SU-DHL-6 (cell line): ENCODE data around the gene SARDH.

Experiments used
- H2AFZ ChIP-seq: fragments of 200-600 bp; sonication (generic); 2 replicates; pipeline ENCODE4 v1.6.1; 2014; ENCODE audit warnings: low read depth, mild to moderate bottlenecking, moderate library complexity, mixed read lengths, antibody characterized with exemption, low read length; ENCODE audit not compliant: severe bottlenecking
- H3F3A ChIP-seq: fragments of 200-600 bp; shearing (Covaris generic); 2 replicates; pipeline ENCODE4 v1.6.0; 2016; ENCODE audit warnings: antibody characterized with exemption, mild to moderate bottlenecking; ENCODE audit not compliant: insufficient read depth
- H3K27ac ChIP-seq: fragments of 200-600 bp; sonication (generic); 2 replicates; pipeline ENCODE4 v1.5.1; 2016; ENCODE audit warnings: low read depth, mild to moderate bottlenecking, low read length, moderate library complexity, mixed read lengths
- H3K27me3 ChIP-seq: fragments of 200-600 bp; sonication (generic), shearing (Covaris generic); 2 replicates; pipeline ENCODE4 v1.6.0; 2014; ENCODE audit warnings: mild to moderate bottlenecking, low read length
- H3K36me3 ChIP-seq: fragments of 200-600 bp; sonication (generic); 2 replicates; pipeline ENCODE4 v1.6.1; 2014; ENCODE audit warnings: mild to moderate bottlenecking, low read length, mixed read lengths
- H3K4me2 ChIP-seq: fragments of 300-600, 200-600 bp; shearing (Covaris generic), sonication (generic); 2 replicates; pipeline ENCODE4 v1.6.0; 2014; ENCODE audit warnings: low read length, low read depth, mild to moderate bottlenecking; ENCODE audit not compliant: poor library complexity, severe bottlenecking
- H3K4me3 ChIP-seq: fragments of 200-600 bp; sonication (generic); 2 replicates; pipeline ENCODE4 v1.5.1; 2014; ENCODE audit warnings: antibody characterized with exemption, low read length, mild to moderate bottlenecking, mixed read lengths; ENCODE audit not compliant: insufficient read depth, poor library complexity, severe bottlenecking
- H3K79me2 ChIP-seq: fragments of 200-600 bp; sonication (generic); 2 replicates; pipeline ENCODE4 v1.6.1; 2014; ENCODE audit warnings: mild to moderate bottlenecking, low read length, moderate library complexity; ENCODE audit not compliant: insufficient read depth
- H3K9ac ChIP-seq: fragments of 200-600 bp; sonication (generic); 2 replicates; pipeline ENCODE4 v1.7.0; 2014; ENCODE audit warnings: mild to moderate bottlenecking, low read length
- H3K9me2 ChIP-seq: fragments of 200-600 bp; sonication (generic); replicated peaks from 2 replicates; pipeline ENCODE4 v1.6.1; 2014; ENCODE audit warnings: low read length; ENCODE audit not compliant: insufficient read depth
- H3K9me3 ChIP-seq: fragments of 200-600 bp; sonication (generic); 2 replicates; pipeline ENCODE4 v1.6.1; 2014; ENCODE audit warnings: low read length, mixed read lengths; ENCODE audit not compliant: insufficient read depth
- H4K20me1 ChIP-seq: fragments of 200-600 bp; sonication (generic); 2 replicates; pipeline ENCODE4 v1.6.1; 2014; ENCODE audit warnings: low read depth, mild to moderate bottlenecking, antibody characterized with exemption, low read length, moderate library complexity, mixed read lengths
- CTCF ChIP-seq: fragments of 200-600 bp; sonication (generic); IDR thresholded peaks from one replicate; pipeline ENCODE4 v1.5.1; 2017; ENCODE audit warnings: antibody characterized with exemption, mild to moderate bottlenecking, low read length, moderate library complexity; ENCODE audit not compliant: insufficient read depth, poor library complexity, severe bottlenecking
- EZH2phosphoT487 ChIP-seq: fragments of 200-600 bp; sonication (generic), shearing (Covaris generic); conservative IDR thresholded peaks from 2 replicates; pipeline ENCODE4 v1.6.1; 2018; ENCODE audit warnings: mild to moderate bottlenecking, antibody characterized with exemption, low read length, moderate library complexity, mixed read lengths

The SARDH gene

GRCh38 chr9:133774799-133775198, 36.6 kb upstream of the SARDH start:
- Histone ChIP-seq H3K27me3 (no peaks in the 10 kb centered on the region), H3K4me2 (no peak overlapping the region), H2AFZ (no peak overlapping the region), H3K9me3 (no peaks in the 10 kb centered on the region), H3K79me2 (no peaks in the 10 kb centered on the region), H3K27ac (no peak overlapping the region), H3F3A (no peaks in the 10 kb centered on the region), H3K9me2 (no peaks in the 10 kb centered on the region), H3K36me3 (no peaks in the 10 kb centered on the region; the same call in 1 of the 2 replicates), H3K4me3 (no peak overlapping the region), H3K9ac (no peak overlapping the region), H4K20me1 (no peaks in the 10 kb centered on the region)
- TF ChIP-seq CTCF: no peak
- TF ChIP-seq EZH2phosphoT487: no peak

- Histone ChIP-seq H3K4me3 (no peak overlapping the region), H4K20me1 (no peaks in the 10 kb centered on the region), H2AFZ (no peak overlapping the region), H3K9me2 (no peaks in the 10 kb centered on the region), H3K79me2 (no peaks in the 10 kb centered on the region), H3K27me3 (no peaks in the 10 kb centered on the region), H3K9ac (no peak overlapping the region), H3K36me3 (no peaks in the 10 kb centered on the region; the same call in 1 of the 2 replicates), H3F3A (no peaks in the 10 kb centered on the region), H3K4me2 (no peak overlapping the region), H3K9me3 (no peaks in the 10 kb centered on the region), H3K27ac (no peak overlapping the region)
- TF ChIP-seq EZH2phosphoT487 (no peak), CTCF (no peak)
Measured at GRCh38 chr9:133773889-133774655, 35.9 kb upstream of the SARDH start.

- Histone ChIP-seq H3K79me2 (no peaks in the 10 kb centered on the region), H3K9me3 (0 out of 2 replicates have a peak, but pooled peaks cover under 1% of the 10 kb centered on the region), H3K4me2 (no peak overlapping the region), H3K27ac (no peak overlapping the region), H3K27me3 (no peaks in the 10 kb centered on the region), H2AFZ (no peak overlapping the region), H3K36me3 (peaks cover 10% of the 10 kb centered on the region; the same call in 1 of the 2 replicates), H4K20me1 (no peaks in the 10 kb centered on the region), H3K9ac (no peak overlapping the region), H3K4me3 (no peak overlapping the region), H3K9me2 (no peaks in the 10 kb centered on the region), H3F3A (no peaks in the 10 kb centered on the region)
- no peak for TF ChIP-seq CTCF
- no peak for TF ChIP-seq EZH2phosphoT487
Measured at GRCh38 chr9:133772581-133772980, 34.4 kb upstream of the SARDH start.
